ENCODE data around the gene RAB1A.

Gene RAB1A

DNA sequence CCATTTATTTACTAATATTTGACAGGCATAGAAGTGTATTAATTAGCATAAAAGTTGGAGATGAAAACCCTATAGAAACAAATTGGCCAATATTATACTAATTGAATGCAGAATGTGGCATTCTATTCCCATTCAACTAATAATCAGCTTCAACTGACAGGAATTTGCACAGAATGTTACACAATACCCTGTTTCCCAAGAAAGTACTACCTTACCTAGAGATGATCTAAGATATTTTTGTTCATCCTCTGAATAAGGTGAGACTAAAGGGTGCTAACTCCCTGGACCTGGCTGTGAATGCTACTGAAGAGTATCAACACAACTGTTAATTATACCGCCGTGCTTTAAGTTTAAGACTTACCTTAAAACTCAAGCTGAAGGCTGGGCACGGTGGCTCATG, 44.8 kb downstream of the RAB1A start:
- DNase-seq, result no peak

DNA sequence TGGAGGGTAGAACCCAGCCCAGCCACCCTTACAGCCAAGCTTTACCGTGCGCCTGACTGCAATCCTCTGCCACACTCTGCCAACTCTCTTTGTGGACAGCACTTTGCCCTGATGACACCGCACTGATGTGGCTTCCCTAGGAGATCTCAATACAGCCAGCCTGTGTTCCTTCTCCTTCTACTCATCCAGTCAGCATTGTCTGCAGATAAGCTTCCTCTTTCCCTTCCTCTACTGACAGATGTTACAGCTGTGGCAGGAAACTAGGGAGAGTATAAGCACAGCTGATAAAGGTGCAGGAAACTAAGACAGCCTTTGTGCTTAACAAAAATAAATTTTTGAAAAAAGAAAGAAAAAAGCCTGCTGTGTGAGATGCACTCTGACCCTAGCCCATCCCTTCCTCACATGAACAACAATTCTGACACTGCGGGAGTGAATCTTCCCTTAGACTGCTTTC, 48.6 kb downstream of the RAB1A start:
- DNase-seq, result no peak

DNA sequence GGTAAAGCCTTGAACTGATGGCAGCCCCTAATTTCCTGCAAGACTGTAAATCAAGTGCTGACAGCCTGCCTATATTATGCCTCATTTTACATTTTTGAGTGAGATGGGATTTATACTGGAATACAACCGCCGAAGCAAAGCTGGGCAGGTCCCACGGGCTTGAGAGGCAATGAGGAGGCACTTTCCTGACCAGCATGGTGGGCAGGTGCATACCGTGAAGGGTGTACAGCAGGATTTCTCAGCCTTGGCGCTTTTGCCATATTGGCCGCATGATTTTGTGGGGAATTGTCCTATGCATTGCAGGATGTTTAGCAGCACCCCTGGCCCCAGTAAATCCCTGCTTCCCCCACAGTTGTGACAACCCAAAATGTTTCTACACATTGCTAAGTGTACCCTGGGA, 50.9 kb downstream of the RAB1A start:
- DNase-seq, result no peak

DNA sequence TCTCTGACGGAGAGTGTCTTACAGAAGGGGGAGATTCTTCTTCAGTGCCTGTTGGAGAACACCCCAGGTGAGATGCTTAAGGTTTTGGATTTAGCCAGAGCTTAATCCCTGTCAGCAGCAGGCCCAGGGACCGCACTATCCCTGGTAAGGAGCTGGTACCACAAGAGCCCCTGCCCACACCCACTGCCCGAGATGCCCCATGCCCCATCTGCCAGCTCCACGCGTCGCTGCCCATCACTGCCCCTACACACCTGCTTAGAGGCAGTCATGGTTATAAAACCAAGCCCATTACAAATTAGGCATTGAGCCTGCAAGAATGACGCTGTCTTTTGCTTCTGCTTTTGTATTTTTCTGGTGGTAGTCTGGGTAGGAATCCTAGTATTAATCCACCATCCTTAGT, 52.0 kb downstream of the RAB1A start:
- no peak for DNase-seq

DNA sequence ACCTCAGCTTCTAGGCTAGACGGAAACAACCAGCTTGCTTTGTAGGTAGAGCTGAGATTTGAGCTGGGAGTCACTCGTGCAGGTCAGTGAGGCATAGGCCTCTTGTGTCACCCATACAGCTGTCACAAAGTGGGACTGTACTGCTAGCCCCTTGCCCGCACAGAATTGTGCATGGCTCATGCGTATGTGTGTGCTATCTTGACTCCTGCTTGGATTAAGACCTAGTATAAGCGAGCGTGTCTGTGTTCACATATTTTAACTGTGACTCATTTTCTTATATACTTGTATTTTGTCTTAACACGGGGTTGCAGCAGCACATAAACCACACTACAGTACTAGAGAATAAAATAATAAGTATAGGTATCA, 53.6 kb downstream of the RAB1A start:
- DNase-seq, result peak; percentile 22

DNA sequence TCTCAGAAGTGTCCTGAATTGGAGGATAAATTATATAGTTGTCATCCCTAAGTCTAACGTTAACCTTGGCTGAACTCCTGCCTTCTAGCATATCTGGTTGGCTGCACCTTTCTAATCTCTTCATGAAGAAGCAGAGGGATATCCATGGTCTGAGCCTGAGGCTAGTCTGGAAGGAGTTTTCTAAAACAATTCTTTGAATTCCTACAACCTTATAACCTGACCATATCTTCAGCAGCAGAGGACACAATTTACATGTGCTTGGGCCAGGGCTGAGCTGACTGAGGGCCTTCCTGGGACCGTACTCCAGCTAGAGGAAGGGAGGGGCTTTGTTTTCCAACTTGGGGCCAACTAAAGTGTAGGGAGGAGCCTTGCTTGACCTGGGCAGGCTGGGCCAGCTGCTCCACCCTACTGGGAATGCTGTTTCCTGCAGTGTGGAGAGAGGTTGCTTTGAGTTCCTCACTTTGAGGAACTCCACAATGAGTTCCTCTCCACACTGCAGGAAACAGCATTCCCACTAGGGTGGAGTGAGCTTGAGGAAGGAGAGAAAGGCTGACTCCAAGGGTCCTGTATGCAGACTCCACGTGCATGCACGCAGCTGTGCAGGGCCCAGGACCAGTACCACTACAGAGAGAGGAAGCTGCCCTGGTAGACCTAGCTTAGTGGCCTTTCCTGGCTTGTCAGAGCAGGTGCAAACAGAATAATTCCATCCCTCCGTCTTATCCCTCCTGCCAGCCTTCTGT, 54.1 kb downstream of the RAB1A start:
- DNase-seq, result peak; percentile 50

DNA sequence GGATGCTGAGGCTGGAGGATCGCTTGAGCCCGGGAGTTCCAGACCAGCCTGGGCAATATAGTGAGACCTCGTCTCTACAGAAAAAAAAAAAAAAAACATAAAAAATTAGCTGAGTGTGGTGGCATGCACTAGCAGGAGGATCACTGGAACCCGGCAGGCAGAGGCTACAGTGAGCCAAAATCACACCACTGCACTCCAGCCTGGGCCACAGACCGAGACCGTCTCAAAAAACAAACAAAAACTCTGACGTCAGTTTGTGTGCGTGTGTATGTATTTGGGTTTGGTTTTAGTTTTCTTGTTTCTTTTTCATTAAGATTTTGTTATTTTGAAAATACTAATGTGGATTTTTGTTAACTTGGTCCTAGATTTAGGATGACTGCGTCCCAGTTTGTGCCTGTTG, 54.7 kb downstream of the RAB1A start:
- DNase-seq, result no peak

DNA sequence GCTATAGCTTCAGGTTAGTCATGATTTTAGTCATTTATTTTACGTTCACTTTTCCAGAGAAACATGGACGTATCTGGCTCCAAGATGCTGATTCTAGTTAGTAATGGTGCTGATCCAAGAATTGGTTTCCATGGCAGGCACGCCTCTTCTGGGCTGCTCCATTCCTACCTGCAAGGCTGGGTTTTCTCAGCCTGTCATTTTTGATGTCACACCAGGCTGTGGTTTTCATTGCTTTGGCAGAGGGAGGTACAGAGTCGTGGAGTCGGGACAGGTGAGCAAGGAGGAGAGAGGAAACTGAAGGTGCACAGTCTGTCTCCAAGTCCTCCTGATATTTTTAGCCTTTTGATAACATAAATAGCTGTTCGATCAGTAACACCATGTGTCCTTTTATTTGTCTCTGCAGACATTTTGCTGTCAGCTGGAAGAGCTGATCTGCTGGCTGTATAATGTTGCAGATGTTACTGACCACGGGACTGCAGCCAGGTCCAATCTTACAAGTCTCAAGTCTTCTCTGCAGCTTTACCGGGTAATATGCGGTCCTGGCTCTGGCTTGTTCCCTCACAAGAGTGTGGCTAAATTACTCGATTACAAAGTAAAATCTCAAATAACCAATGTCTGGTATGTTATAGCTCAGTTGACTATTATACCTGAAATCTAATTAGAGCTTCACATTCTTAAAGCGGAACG, 55.9 kb downstream of the RAB1A start:
- no peak for DNase-seq

DNA sequence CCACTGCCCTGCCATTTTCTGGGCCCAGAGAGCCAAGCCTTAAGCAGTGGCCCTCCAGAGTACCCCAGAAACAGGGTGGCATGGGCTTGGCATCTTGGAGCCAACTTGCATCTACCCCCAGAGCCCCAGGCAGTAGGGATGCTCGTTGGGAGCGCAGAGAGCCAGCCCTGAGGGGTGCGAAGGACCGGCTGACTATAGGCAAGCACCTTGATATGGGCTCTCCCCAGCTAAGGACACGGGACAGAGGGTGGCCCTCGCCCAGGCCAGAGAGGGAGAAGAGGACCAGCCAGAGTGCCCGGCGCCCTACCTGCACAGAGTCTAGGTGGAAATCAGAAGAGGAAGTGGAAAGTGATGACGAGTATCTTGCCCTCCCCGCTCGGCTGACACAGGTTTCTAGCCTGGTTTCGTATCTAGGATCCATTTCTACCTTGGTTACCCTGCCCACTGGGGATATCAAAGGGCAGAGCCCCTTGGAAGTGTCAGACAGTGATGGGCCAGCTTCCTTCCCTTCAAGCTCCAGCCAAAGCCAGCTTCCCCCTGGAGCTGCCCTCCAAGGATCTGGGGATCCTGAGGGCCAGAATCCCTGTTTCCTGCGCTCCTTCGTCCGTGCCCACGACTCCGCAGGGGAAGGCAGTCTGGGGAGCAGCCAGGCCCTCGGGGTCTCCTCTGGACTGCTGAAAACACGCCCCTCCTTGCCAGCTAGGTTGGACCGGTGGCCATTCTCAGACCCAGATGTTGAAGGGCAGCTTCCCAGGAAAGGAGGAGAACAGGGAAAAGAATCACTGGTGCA, 57.5 kb downstream of the RAB1A start:
- DNase-seq, result no peak

DNA sequence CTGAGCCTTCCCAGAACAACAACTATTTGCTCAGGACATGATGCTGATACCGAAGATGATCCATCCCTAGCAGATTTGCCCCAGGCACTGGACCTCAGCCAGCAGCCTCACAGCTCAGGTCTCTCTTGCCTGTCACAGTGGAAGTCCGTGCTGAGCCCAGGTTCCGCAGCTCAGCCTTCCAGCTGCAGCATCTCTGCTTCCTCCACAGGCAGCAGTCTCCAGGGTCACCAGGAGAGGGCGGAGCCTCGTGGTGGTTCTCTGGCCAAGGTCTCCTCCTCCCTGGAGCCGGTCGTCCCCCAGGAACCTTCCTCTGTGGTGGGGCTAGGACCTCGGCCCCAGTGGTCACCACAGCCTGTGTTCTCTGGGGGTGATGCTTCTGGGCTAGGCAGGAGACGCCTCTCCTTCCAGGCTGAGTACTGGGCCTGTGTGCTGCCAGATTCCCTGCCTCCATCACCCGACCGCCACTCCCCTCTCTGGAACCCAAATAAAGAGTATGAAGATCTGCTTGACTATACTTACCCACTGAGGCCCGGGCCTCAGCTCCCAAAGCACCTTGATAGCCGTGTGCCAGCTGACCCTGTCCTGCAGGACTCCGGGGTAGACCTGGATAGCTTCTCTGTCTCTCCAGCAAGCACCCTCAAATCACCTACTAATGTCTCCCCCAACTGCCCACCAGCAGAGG, 58.3 kb downstream of the RAB1A start:
- DNase-seq, result no peak

DNA sequence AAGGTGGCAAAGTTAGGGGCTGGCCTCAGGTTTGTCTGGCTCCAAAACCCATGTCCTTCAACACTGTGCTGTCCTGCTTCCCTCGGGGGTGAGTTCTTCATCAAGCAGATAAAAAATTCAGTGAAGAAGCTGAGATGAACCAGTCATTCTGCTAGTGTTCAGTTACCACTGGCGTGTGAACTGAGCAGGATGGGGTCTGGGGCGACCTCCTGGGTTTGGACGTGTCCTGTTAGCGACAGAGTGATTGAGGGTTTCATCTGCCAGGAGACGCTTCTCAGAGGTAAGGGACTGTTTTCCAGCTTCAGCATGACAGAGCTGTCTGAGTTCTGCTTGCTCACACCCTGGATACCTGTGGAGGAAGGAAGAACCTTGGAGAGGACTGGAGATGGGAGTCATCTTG, 59.0 kb downstream of the RAB1A start:
- DNase-seq, result no peak

DNA sequence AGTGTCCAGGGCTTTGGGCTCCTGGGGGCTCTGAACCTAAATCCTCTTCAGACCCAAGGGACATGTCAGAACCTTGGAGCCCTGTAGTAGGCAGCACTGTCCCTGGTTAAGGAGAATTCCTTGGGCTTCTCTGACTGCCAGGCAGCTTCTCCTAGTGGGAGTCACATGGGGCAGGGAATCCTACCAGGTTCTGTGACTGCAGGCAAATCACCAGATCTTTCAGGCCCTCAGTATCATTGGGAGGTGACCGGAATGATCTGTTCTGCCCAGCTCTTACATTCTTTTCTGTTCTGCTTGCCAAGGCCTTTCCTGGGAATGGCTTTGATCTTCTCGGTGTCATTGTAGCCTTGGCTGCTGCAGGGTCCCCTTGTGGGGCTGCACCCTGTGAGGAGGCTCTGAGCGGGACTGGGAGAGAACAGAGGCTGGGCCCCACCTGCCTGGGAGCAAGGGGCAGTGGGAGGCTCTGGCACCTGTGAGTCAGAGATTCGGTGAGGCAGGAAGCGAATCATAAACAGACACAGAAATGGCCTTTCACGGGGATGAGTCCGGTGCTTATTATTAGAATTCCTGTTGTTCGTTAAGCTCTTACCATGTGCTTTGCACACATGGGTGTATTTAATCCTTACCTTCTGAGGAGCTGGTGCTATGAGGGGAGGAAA, 59.6 kb downstream of the RAB1A start:
- DNase-seq, result peak; percentile 32

DNA sequence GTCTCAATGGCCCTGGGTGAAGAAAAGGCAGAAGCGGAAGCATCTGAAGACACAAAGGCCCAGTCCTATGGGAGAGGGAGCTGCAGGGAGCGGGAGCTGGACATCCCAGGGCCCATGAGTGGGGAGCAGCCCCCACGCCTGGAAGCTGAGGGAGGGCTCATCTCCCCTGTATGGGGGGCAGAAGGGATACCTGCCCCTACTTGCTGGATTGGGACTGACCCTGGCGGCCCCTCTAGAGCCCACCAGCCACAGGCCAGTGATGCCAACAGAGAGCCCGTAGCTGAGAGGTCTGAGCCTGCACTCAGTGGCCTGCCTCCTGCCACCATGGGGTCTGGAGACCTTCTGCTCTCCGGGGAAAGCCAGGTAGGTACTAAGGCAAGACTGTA, 60.5 kb downstream of the RAB1A start:
- DNase-seq, result no peak

DNA sequence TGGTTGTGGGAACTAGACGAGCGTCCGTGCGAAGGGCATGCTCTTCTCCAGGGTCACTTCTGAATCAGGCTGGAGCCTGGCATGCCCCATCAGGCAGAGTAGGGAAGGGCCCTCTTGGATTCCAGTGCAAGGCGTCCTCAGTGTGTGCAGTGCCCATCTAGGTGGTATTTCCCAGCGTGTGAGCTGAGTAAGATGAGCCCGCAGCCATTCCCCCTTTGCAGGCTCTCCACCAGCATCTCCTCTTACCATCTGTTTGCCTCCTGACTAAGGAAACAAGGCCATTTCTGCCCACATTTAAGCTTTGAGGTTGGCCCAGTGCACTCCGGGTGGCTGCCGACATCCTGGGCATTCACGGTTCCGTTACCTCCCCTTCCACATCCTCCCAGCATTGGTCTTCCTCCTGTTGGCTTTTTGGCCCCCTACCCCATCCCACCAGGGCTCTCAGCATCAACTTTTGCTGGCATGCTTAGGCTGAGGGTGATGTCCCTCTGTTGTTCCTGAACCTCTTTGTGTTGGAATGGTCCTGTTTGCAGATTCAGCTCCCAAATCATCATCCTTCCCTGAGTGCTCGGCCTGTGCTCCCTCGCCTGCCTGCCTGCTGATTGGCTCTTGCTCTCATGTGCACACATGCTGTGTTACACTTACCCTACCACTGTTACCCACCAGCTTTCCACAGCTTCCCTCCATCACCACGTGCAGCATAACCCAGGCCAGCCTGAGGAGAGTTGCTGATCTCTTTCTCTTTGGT, 61.9 kb downstream of the RAB1A start:
- no peak for DNase-seq

DNA sequence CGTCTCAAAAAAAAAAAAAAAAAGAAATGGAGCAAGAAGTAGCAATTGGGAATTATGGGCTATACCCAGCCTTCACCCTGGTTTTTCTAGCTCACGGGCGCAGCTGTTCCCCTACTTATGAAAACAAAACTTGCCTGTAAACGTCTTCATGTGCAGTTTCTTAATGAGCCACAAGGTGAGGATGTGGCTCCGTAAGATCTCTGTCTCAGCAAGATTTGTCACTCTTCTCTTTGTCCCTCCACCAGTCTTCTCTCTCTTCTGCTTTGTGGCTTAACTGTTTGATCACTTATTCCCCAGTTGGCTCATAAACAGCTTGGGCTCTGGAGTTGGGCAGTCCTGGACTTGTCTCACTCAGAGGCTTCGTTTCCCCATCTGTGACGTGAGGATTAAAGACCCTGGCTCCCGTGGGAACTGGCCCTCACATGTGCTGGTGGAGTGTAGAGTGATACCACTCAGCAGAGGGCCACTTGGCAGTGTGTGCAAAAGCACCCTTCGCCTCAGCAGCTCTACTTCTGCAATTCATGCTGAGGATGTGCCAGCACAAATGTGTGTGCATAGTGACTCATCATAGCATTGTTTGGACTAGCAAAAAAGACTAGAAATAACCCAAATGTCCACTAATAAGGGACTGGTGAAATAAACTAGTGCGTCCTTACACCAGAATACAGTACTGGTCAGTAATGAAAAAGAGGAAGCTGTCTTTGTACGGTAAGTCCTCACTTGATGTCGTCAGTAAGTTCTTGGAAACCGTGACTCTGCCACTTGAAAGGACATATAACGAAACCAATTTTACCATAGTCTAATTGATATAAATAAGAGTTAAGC, 65.0 kb downstream of the RAB1A start:
- no peak for DNase-seq

DNA sequence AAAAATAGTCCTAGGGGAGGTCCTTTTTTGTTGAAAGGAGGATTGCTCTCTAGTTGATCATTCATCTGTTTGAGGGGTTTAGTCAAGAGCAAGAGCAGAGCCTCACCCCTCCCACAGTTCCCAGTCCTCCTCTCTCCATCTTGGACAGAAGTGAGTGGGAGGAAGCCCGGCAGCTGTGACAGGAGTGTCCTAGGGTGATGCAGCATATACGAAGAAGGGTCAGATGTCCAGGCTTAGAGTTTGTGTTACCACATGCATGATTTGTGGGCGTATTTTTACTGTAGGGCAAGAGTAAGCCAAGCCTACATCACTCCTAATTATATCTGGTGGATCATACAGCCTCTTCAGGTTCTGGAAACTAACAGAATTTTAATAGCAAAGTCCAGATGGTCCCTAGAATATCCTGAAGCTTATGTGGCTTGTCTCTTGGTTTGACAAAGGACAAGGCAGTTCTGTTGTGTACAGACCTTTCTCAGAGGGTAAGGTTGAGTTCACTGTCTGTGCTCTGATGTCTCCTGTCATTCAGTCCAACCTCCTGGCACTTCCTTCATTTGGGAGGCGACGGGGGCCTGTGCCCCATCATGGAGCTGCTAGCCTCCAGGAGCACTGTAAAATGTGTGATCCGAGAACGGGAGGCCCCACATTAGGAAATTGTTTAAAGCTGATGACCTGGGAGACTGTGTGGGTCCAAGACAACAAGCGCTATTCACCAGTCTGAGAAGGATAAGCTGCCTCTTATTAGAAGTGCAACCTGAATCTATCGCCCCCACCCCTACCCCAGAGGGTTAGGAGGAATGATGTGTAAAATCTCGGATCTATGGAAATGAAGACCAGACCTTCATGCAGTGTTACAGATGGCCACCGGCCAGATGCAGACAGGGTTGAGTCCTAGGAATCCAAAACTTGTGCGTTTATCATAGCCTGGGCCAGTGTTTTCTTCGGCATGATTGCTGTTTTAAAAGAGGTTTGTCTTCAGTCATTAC, 66.8 kb downstream of the RAB1A start:
- no peak for DNase-seq

DNA sequence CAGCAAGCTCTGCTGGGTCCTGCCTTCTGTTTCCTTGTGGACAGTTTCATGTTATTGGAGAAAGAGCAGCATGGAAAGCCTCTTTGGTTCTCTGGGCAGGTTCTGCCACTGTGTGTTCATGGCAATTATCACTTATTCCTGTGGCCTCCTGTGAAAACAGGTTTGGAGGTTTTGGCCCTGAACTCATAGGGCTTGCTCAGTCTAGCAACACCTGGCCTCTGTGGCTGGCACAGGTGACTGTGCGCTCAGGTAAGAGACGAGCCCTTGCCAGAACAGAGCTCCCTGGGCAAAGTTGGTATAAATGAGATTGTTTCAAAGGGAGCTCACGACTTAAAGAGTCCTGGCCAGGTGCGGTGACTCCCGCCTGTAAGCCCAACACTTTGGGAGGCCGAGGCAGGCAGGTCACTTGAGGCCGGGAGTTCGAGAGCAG, 68.0 kb downstream of the RAB1A start:
- DNase-seq, result no peak

DNA sequence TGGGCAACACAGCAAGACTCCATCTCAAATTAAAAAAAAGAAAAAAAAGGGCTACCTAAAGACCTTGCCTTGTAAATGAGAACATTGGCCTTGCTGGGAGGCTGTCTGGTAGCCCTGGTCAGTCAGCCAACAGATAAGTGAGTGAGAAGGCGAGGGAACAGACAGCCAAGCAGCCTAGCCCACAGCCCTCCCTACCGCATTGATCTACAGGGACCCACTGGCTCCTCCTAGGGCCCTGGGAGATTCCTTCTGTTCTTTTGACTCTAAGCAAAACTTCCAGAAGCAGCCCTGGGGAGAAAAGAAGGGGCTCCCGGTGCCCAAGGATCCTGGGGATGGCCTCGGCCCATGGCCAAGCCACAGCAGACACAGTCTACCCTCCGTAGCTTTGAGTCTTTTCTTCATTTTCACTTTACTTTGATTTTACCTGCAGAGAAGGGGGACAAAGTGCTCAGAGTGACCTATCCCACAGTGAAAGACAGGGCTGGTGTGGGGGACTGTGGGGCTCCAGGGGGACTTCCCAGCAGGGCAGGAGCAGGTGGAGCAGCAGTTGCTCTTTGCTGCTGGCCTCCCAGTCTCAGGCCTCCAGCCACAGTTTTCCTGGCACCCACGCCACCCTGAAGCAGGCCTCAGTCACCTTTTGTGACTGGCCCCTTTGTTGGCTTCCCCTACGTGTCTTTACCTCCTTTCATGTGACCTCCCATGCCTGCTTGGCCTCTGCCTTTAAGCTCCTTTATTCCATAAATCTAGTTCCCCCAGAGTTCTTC, 68.6 kb downstream of the RAB1A start:
- DNase-seq, result no peak

DNA sequence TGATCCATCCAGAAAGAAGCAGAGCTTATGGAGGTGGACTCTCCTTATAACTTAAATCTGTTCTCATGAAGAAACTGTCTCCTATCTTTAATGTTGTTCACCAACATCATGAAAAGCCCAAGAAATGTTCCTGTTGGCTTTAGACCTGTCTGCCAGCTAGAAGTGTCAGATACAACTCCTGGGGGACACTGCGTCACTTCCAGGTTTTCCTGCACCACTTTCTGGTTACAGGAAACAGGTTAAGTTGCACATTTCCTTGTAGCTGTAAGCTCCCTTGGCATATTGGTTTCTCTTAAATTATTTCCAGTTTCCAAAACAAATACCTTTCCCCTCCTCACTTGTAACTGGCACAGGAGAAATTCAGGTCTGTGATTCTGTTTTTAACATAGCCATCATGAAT, 70.8 kb downstream of the RAB1A start:
- no peak for DNase-seq

Data from NCI-H226 (cell line).